ENCODE measurements around the gene PPP2R5B. TPM values are rescaled to one million over a fixed set of nuclear protein-coding genes. Genes with fewer than 3 reads are reported as not detected.

The PPP2R5B gene
- total RNA-seq, 4 donors from 2014 or later: 7.8 to 20.3 (median 12.4) TPM

DNA sequence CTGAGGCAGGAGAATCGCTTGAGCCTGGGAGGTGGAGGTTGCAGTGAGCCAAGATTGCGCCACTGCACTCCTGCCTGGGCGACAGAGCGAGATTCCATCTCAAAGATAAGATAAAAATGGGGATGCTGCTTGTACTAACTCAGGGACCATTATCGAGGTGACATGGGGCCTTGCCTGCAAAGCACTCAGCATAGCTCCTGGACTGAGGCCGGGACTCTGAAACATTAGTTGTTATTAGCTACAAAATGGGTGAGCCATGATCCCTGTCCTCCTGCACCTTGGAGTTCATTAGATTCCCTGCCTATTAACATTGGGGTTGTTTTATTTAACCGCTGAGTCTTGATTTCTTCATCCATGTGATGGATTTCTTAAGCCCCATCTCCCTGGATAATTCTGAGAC is 5.1 kb downstream of the PPP2R5B start:
- DNase-seq (ENCODE audit: low spot score) (no peak), ATAC-seq (ENCODE audit: low FRiP score) (no peak)
- TF ChIP-seq, protein P1, sequence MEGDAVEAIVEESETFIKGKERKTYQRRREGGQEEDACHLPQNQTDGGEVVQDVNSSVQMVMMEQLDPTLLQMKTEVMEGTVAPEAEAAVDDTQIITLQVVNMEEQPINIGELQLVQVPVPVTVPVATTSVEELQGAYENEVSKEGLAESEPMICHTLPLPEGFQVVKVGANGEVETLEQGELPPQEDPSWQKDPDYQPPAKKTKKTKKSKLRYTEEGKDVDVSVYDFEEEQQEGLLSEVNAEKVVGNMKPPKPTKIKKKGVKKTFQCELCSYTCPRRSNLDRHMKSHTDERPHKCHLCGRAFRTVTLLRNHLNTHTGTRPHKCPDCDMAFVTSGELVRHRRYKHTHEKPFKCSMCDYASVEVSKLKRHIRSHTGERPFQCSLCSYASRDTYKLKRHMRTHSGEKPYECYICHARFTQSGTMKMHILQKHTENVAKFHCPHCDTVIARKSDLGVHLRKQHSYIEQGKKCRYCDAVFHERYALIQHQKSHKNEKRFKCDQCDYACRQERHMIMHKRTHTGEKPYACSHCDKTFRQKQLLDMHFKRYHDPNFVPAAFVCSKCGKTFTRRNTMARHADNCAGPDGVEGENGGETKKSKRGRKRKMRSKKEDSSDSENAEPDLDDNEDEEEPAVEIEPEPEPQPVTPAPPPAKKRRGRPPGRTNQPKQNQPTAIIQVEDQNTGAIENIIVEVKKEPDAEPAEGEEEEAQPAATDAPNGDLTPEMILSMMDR (IDR thresholded peaks at IDR 0.05): no peak

DNA sequence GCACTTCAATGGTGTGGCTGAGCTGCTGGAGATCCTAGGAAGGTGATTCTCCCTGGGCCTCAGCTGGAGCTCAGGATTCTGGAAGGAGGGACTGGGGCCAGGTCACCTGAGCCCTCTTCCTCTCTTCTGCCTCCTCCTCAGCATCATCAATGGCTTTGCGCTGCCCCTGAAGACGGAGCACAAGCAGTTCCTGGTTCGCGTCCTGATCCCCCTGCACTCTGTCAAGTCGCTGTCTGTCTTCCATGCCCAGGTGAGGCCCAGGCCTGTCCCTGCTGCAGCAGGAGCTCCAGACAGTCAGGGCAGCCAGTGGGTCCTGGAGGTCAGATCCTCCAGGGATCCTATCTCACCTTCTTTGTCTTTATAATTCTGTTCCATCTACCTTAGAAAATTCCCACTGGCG is 5.9 kb downstream of the PPP2R5B start:
- DNase-seq (ENCODE audit: low spot score): no peak
- TF ChIP-seq, protein P1 (IDR thresholded peaks at IDR 0.05): no peak
- ATAC-seq (ENCODE audit: low FRiP score): no peak

DNA sequence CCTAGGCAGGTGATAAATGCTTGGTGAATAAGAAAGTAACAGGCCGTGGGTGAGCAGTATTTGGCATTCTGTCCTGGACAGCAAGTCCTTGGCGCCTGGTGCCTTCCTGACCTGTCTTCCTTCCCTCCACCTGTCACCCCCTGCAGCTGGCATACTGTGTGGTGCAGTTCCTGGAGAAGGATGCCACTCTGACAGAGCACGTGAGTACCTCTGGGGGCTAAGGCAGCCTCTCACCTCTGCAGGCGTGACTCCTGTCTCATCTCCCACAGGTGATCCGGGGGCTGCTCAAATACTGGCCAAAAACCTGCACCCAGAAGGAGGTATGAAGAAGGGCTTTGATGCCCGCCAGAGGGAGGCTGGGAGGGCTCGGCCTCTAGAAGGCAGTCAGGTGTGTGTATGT is 6.8 kb downstream of the PPP2R5B start:
- TF ChIP-seq, protein P1 (IDR thresholded peaks at IDR 0.05): no peak

DNA sequence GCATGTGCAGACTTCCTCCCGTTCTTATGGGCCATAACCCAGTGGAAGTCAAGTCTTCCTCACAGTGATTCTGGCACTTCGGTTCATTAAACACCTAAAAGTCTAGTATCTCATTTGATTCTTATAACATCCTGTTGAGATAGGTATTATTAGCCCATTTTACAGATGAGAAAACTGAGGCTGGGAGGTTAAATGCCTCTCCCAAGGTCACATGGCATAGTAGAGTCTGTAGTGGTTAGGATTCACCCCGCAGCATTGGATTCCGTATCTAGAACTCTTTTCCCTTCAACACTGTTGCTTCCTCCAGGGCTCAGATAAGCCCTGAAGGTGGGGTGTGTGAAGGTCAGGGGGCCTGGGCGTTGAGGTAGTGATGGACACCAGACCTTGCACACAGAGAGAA is 7.8 kb downstream of the PPP2R5B start:
- ATAC-seq (ENCODE audit: low FRiP score) (no peak), DNase-seq (ENCODE audit: low spot score) (no peak)
- TF ChIP-seq, protein P1 (IDR thresholded peaks at IDR 0.05): no peak

More for the DNA sequence above, 6.8 kb downstream of the PPP2R5B start:
- DNase-seq (ENCODE audit: low spot score) (no peak), ATAC-seq (ENCODE audit: low FRiP score) (no peak)

DNA sequence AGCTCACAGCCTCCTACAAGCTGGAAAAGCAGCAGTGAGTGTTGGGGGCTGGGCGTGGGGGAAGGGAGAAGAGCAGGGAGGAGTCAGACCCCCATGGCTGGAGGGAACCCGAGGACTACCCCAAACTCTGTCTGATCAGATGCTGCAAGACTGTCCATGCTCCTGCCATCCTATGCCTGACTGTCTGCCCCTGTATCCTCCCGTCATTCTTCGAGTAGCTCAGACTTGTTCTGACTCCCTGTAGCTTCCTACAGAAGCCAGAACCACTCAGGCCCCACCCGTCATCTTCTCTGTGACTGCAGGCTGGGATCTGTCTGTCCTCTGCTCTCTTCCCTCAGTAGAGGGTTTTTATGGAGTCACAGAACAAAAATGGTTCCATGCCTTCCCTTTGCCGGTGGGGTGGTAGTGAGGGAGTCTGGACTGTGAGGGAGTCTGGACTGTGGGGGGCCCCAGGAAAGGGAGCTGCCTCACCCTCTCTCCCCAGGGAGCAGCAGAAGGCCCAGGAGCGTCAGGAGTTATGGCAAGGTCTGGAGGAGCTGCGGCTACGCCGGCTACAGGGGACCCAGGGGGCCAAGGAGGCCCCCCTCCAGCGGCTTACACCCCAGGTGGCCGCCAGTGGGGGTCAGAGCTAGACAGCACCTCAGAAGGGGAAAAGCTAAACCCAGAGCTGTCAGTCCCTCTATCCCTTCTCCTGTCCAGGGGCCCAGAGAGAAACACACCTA is 8.9 kb downstream of the PPP2R5B start:
- ATAC-seq (ENCODE audit: low FRiP score) (no peak), DNase-seq (ENCODE audit: low spot score) (no peak)
- TF ChIP-seq, protein P1 (IDR thresholded peaks at IDR 0.05): no peak

DNA sequence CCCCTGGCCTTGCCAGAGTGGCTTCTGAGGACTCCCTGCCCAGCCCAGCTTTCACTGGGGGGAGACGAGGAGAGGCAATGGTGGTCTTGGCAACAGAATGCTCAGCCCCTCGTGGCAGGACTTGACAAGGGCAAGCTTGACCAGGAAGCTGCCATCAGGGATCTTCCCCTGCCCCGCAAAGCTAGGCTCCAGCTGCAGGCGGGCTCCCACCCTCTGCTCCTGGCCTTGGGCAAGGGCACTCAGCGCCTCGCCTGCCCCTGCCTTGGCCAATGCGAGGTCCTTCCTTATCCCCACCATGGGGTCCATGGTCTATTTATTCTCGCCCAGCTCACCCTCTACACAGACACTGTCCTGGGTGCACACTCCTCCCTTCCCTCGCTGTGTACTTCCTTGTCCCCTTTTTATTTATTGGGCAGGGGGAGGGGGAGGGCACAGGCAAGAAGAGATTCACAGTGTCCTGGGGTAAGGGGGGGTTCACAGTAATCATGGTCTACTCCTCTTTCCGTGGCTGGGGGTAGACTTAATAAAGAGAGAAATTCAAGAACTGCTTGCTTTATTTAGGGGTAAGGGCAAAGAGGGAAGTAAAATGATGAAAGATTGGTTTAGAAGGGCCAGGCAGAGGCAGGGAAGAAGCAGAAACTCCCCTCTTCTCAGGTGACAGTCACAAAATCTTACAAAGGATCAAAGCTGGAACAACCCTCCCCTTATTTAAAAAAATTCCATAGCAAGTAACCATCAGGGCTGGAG is 9.6 kb downstream of the PPP2R5B start:
- ATAC-seq (ENCODE audit: low FRiP score): no peak
- TF ChIP-seq, protein P1 (IDR thresholded peaks at IDR 0.05): no peak
- no peak for DNase-seq (ENCODE audit: low spot score)
